Measurements from ENCODE around the gene DNLZ. TPM values are rescaled to one million over a fixed set of nuclear protein-coding genes. Genes with fewer than 3 reads are reported as not detected.

The DNLZ gene
- total and polyA plus RNA-seq, 10 of the 15 experiments (the other 5 are each of a cell fraction or from before 2014, with no cell fraction given): 0.66 to 29.7 (median 14.7) TPM; not detected in 1

GRCh38 chr9:136379891-136380290 lies 16.3 kb upstream of the DNLZ start:
- DNase-seq (ENCODE audit: low read depth, low spot score): no peak
- no peak for TF ChIP-seq SIN3A (IDR thresholded peaks at IDR 0.05; ENCODE audit: low read depth, low read length)
- TF ChIP-seq POLR2AphosphoS5 (IDR thresholded peaks at IDR 0.05; ENCODE audit: low read length): no peak
- TF ChIP-seq CEBPB (IDR thresholded peaks at IDR 0.05; ENCODE audit: borderline replicate concordance in 1 of 2, low read depth in 2 of 2, low read length in 2 of 2): no peak
- no peak for TF ChIP-seq CHD4 (IDR thresholded peaks at IDR 0.05)
- TF ChIP-seq ZNF217 (IDR thresholded peaks at IDR 0.05): no peak
- no peak for TF ChIP-seq RAD51 (IDR thresholded peaks at IDR 0.05)
- TF ChIP-seq ATF7 (IDR thresholded peaks at IDR 0.05; ENCODE audit: low read depth): no peak
- TF ChIP-seq WRNIP1 (IDR thresholded peaks at IDR 0.05; ENCODE audit: borderline replicate concordance, low read depth, low read length): no peak
- in situ Hi-C loops (cut with MboI) (no loop called here), intact Hi-C loops (cut with micrococcal nuclease; ENCODE audit: unreplicated experiment) (no loop called here)
- Histone ChIP-seq H3K4me1 (ENCODE audit: control insufficient read depth, insufficient read depth, low read length) (no peaks in the 10 kb centered on the region), H3K79me2 (ENCODE audit: control insufficient read depth, insufficient read depth, low read length) (no peaks in the 10 kb centered on the region), H4K20me1 (ENCODE audit: control insufficient read depth, insufficient read depth) (no peaks in the 10 kb centered on the region), H2AFZ (ENCODE audit: control insufficient read depth, low read depth, low read length) (no peak overlapping the region), H3K9me3 (replicated peaks; ENCODE audit: control insufficient read depth, insufficient read depth, low read length) (no peaks in the 10 kb centered on the region), H3K4me3 (no peak overlapping the region), H3K4me2 (ENCODE audit: control insufficient read depth, insufficient read depth) (no peak overlapping the region), H3K9ac (ENCODE audit: control insufficient read depth, insufficient read depth, low read length) (no peak overlapping the region), H3K27ac (ENCODE audit: control insufficient read depth, insufficient read depth) (no peak overlapping the region), H3K36me3 (ENCODE audit: control insufficient read depth in 2 of 2, insufficient read depth in 2 of 2, low read length in 1 of 2) (peaks cover 0 to 34% of the 10 kb centered on the region in 2 experiments; a peak in 3 of 4 replicates), H3K27me3 (replicated peaks in 1 of 2; ENCODE audit: control insufficient read depth in 2 of 2, insufficient read depth in 2 of 2, low read length in 1 of 2) (no peaks in the 10 kb centered on the region)
- no TSS peak for BruUV-seq (replicated peaks)
- WGBS (ENCODE audit: insufficient coverage, insufficient replicate concordance, low lambda C conversion rate, missing lambda C conversion rate): 86% methylated on average over 11 of the region's 11 CpGs
- ChIA-PET RAD21 (ENCODE audit: unreplicated experiment) (no interaction called here), SMC1A (ENCODE audit: uncharacterized antibody, unreplicated experiment) (no interaction called here), CTCF (no interaction called here), POLR2A (no interaction called here)
- FAIRE-seq: no peak
- ATAC-seq: no peak

DNA sequence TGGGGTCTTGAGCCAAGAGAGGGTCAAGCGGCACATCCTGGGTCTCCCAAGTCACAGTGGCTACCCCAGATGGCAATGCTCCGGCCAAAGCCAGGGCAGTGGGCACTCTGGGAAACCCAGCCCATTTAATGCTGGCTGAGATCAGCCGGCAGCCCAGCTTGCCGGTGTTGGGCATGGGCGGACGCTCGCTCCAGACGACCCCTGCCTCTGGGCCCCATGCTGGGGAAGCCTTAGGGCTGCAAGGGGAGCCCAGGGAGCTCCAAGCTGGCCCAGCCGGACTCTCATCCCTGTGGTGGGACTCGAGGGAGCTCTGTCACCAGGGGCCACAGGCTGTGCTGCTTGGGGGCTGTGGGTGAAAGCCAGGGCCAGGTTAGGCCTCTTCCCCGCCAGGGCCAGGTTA lies 15.9 kb upstream of the DNLZ start:
- Histone ChIP-seq H3K79me2 (ENCODE audit: control insufficient read depth, insufficient read depth, low read length) (no peaks in the 10 kb centered on the region), H3K4me1 (ENCODE audit: control insufficient read depth, insufficient read depth, low read length) (no peaks in the 10 kb centered on the region), H3K36me3 (ENCODE audit: control insufficient read depth in 2 of 2, insufficient read depth in 2 of 2, low read length in 1 of 2) (peaks cover 0 to 34% of the 10 kb centered on the region in 2 experiments; a peak in 3 of 4 replicates), H3K9me3 (replicated peaks; ENCODE audit: control insufficient read depth, insufficient read depth, low read length) (no peaks in the 10 kb centered on the region), H3K27me3 (replicated peaks in 1 of 2; ENCODE audit: control insufficient read depth in 2 of 2, insufficient read depth in 2 of 2, low read length in 1 of 2) (no peaks in the 10 kb centered on the region), H3K9ac (ENCODE audit: control insufficient read depth, insufficient read depth, low read length) (no peak overlapping the region), H3K27ac (ENCODE audit: control insufficient read depth, insufficient read depth) (no peak overlapping the region), H3K4me3 (no peak overlapping the region), H3K4me2 (ENCODE audit: control insufficient read depth, insufficient read depth) (no peak overlapping the region), H2AFZ (ENCODE audit: control insufficient read depth, low read depth, low read length) (no peak overlapping the region), H4K20me1 (ENCODE audit: control insufficient read depth, insufficient read depth) (no peaks in the 10 kb centered on the region)
- ChIA-PET CTCF (no interaction called here), SMC1A (ENCODE audit: uncharacterized antibody, unreplicated experiment) (no interaction called here), RAD21 (ENCODE audit: unreplicated experiment) (no interaction called here), POLR2A (no interaction called here)
- TF ChIP-seq NR2F1 (conservative IDR thresholded peaks at IDR 0.05) (no peak), BACH1 (IDR thresholded peaks at IDR 0.05; ENCODE audit: borderline replicate concordance) (no peak), IKZF2 (IDR thresholded peaks at IDR 0.05) (no peak), KDM1A (IDR thresholded peaks at IDR 0.05; ENCODE audit: borderline replicate concordance) (no peak), POLR2AphosphoS2 (IDR thresholded peaks at IDR 0.05; ENCODE audit: low read depth, low read length) (no peak), MXI1 (IDR thresholded peaks at IDR 0.05; ENCODE audit: low read depth, low read length) (no peak), NRF1 (conservative IDR thresholded peaks at IDR 0.05; ENCODE audit: low read depth, low read length) (no peak), JUNB (IDR thresholded peaks at IDR 0.05) (no peak), STAT3 (IDR thresholded peaks at IDR 0.05; ENCODE audit: low read depth, low read length) (no peak)
- no TSS peak for BruUV-seq (replicated peaks)
- FAIRE-seq: no peak
- no peak for DNase-seq (ENCODE audit: low read depth, low spot score)
- in situ Hi-C loops (cut with MboI): no loop called here
- no peak for ATAC-seq
- intact Hi-C loops (cut with micrococcal nuclease; ENCODE audit: unreplicated experiment): no loop called here
- 91% methylated on average over 11 of the region's 11 CpGs for WGBS (ENCODE audit: insufficient coverage, insufficient replicate concordance, low lambda C conversion rate, missing lambda C conversion rate)

All from GM12878 (cell line).